Stomach (tissue), 4 donors: ENCODE measurements around the gene AK2.

ENCODE experiments used
- EP300 ChIP-seq: sonication (generic); formaldehyde crosslinking; IDR thresholded peaks from one replicate; pipeline ENCODE4 v1.6.1; 2017; ENCODE audit warnings: antibody characterized with exemption
- POLR2A ChIP-seq, 4 donors: fragments of 450-650 bp; IDR thresholded peaks; one replicate each; pipeline ENCODE4 v1.6.1; 2016; ENCODE audit warnings: antibody characterized with exemption in 4 of 4, control low read depth in 2 of 4, mild to moderate bottlenecking in 1 of 4, moderate library complexity in 1 of 4

DNA sequence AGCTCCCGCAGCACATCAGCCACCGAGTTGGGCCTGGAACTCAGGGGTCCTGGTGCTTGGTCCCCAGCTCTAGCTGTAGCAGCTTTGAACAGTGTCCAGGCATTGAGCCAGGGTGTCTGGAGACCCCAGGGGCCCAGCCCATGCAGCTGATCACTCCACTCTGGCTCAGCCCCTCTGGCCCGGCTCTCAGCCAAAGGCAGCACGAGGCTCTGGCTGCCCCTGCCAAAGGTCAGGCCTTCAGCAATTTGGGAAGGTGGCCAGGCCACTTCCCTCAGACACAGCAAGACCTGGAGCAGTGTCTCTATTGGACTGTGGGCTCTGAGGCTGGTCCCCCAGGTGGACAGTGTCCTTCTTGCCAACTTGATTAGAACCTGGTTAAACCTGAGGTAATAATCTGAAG, 37.7 kb downstream of the AK2 start:
- TF ChIP-seq EP300 (no peak), POLR2A (IDR thresholded peaks at IDR 0.05) (no peak)
